Sigmoid colon (tissue), 7 donors: Measurements from ENCODE around the gene ACMSD. TPM values are rescaled to one million over a fixed set of nuclear protein-coding genes. Genes with fewer than 3 reads are reported as not detected.

Source experiments
- DNase-seq: peaks from one replicate; pipeline ENCODE4 v3.0.0-alpha.2; 2019
- H3K27ac ChIP-seq, 4 donors: fragments of 200-600 bp; sonication (generic); one replicate each; pipeline ENCODE4 v1.5.1; 2016 to 2019; ENCODE audit warnings: mild to moderate bottlenecking in 1 of 4
- H3K27me3 ChIP-seq, 3 donors: fragments of 200-600 bp; sonication (generic); one replicate each; pipeline ENCODE4 v1.5.1; 2019; ENCODE audit warnings: mild to moderate bottlenecking in 1 of 3
- H3K36me3 ChIP-seq, 4 donors: fragments of 200-600 bp; sonication (generic); one replicate each; pipeline ENCODE4 v1.5.1; 2016 to 2019
- H3K4me1 ChIP-seq, 4 donors: fragments of 200-600 bp; sonication (generic); one replicate each; pipeline ENCODE4 v1.5.1; 2017 to 2019
- H3K4me3 ChIP-seq, 4 donors: fragments of 200-600 bp; sonication (generic); one replicate each; pipeline ENCODE4 v1.5.1; 2017 to 2019; ENCODE audit warnings: mild to moderate bottlenecking in 2 of 4, moderate library complexity in 1 of 4
- H3K9me3 ChIP-seq, 4 donors: fragments of 200-600 bp in 3 of 4; sonication (generic) in 3 of 4; one replicate each; pipeline versions ENCODE4 v1.5.1 to v1.6.1; 2013 to 2019
- CTCF ChIP-seq, 4 experiments: fragments of 450-650 bp in 3 of 4; fragments of 200-600 bp in 1 of 4; IDR thresholded peaks; one replicate each; pipeline ENCODE4 v1.5.1; 2016 to 2019; ENCODE audit warnings: antibody characterized with exemption in 4 of 4, mild to moderate bottlenecking in 3 of 4, moderate library complexity in 2 of 4
- EP300 ChIP-seq, 4 donors: sonication (generic); formaldehyde crosslinking; IDR thresholded peaks; one replicate each; pipeline ENCODE4 v1.6.1; 2017; ENCODE audit warnings: antibody characterized with exemption in 4 of 4
- POLR2A ChIP-seq, 2 donors: fragments of 450-650 bp; IDR thresholded peaks; one replicate each; pipeline ENCODE4 v1.6.1; 2016; ENCODE audit warnings: antibody characterized with exemption in 2 of 2, mild to moderate bottlenecking in 2 of 2, moderate library complexity in 2 of 2
- POLR2AphosphoS5 ChIP-seq, 4 donors: sonication (generic); formaldehyde crosslinking; IDR thresholded peaks; one replicate each; pipeline ENCODE4 v1.6.1; 2017; ENCODE audit warnings: antibody characterized with exemption in 4 of 4
- WGBS, 2 donors: extraction: QIAGEN DNeasy Blood & Tissue Kit; methylation state at CpG; one replicate each; pipeline ENCODE4 v1.1.7; 2013; 5-methylcytosine and 5-hydroxymethylcytosine counted together
- intact Hi-C: fragments of 100-400 bp; cut with DNase I; formaldehyde crosslinking; loops from one replicate; pipeline ENCODE4 v1.15.1; 2023
- polyA plus RNA-seq, 3 donors: library from polyadenylated mRNA; stranded (reverse); fragments of 200-250 nt; gene quantifications; one replicate each; pipeline ENCODE4 v1.2.3, GENCODE V29; 2013
- total RNA-seq, 4 donors: library from RNA; depleted of rRNA; stranded (reverse); fragments of >200 nt; gene quantifications; one replicate each; pipeline ENCODE4 v1.1.0, GENCODE V29; 2016
- donor health status: healthy with polysubstance abuse.
- donor health status: Bipolar disorder and iron deficiency.
- donor health status: healthy.

ACMSD gene
- total and polyA plus RNA-seq, 7 donors = not detected

- no peaks in the 10 kb centered on the region for H3K9me3 ChIP-seq
- H3K4me3 ChIP-seq = no peak overlapping the region
- DNase-seq = no peak
- H3K36me3 ChIP-seq = no peaks in the 10 kb centered on the region
- no peaks in the 10 kb centered on the region for H3K4me1 ChIP-seq
- intact Hi-C loops = no loop called here
- 87% methylated on average over 8 of the region's 8 CpGs for WGBS, 2 donors
- H3K27me3 ChIP-seq = no peaks in the 10 kb centered on the region
- H3K27ac ChIP-seq = no peak overlapping the region
- TF ChIP-seq EP300 (IDR thresholded peaks at IDR 0.05) (no peak), POLR2A (IDR thresholded peaks at IDR 0.05) (no peak), POLR2AphosphoS5 (IDR thresholded peaks at IDR 0.05) (no peak), CTCF (IDR thresholded peaks at IDR 0.05) (no peak)
These were observed 31.7 kb downstream of the ACMSD start for GRCh38 chr2:134869946-134870736.

- Histone ChIP-seq H3K4me1 (no peaks in the 10 kb centered on the region), H3K36me3 (no peaks in the 10 kb centered on the region), H3K9me3 (no peaks in the 10 kb centered on the region), H3K27ac (no peak overlapping the region), H3K27me3 (no peaks in the 10 kb centered on the region), H3K4me3 (no peak overlapping the region)
- TF ChIP-seq POLR2AphosphoS5 (IDR thresholded peaks at IDR 0.05) = no peak
- no peak for TF ChIP-seq CTCF (IDR thresholded peaks at IDR 0.05)
- no peak for TF ChIP-seq POLR2A (IDR thresholded peaks at IDR 0.05)
- no peak for TF ChIP-seq EP300 (IDR thresholded peaks at IDR 0.05)
- intact Hi-C loops = no loop called here
- 96 to 97% methylated on average over 2 of the region's 2 CpGs for WGBS, 2 donors
- no peak for DNase-seq
These were observed 34.7 kb downstream of the ACMSD start for GRCh38 chr2:134873152-134873551.

GRCh38 chr2:134875309-134875708 lies 36.9 kb downstream of the ACMSD start:
- DNase-seq = no peak
- WGBS, 2 donors = 82 to 90% methylated on average over 1 of the region's 1 CpG

GRCh38 chr2:134882773-134883172 lies 44.4 kb downstream of the ACMSD start:
- intact Hi-C loops = no loop called here
- no peaks in the 10 kb centered on the region for H3K9me3 ChIP-seq
- DNase-seq = no peak
- H3K4me1 ChIP-seq = no peaks in the 10 kb centered on the region
- TF ChIP-seq POLR2A (IDR thresholded peaks at IDR 0.05) (no peak), CTCF (IDR thresholded peaks at IDR 0.05) (no peak), POLR2AphosphoS5 (IDR thresholded peaks at IDR 0.05) (no peak), EP300 (IDR thresholded peaks at IDR 0.05) (no peak)
- no peak overlapping the region for H3K4me3 ChIP-seq
- H3K36me3 ChIP-seq = no peaks in the 10 kb centered on the region
- no peaks in the 10 kb centered on the region for H3K27me3 ChIP-seq
- no peak overlapping the region for H3K27ac ChIP-seq

More at GRCh38 chr2:134875309-134875708, 36.9 kb downstream of the ACMSD start:
- TF ChIP-seq POLR2AphosphoS5 (IDR thresholded peaks at IDR 0.05) (no peak), EP300 (IDR thresholded peaks at IDR 0.05) (no peak), CTCF (IDR thresholded peaks at IDR 0.05) (no peak)
- Histone ChIP-seq H3K27me3 (no peaks in the 10 kb centered on the region), H3K36me3 (no peaks in the 10 kb centered on the region), H3K9me3 (no peaks in the 10 kb centered on the region), H3K27ac (no peak overlapping the region), H3K4me1 (no peaks in the 10 kb centered on the region), H3K4me3 (no peak overlapping the region)
- intact Hi-C loops = no loop called here
